Measurements from ENCODE around the gene TCIRG1. TPM values are rescaled to one million over a fixed set of nuclear protein-coding genes. Genes with fewer than 3 reads are reported as not detected.

The TCIRG1 gene
- total RNA-seq, 2 donors from 2014 or later = 141 to 146 TPM

GRCh38 chr11:67999201-67999629, 39.6 kb upstream of the TCIRG1 start:
- no peak overlapping the region for H3K27ac Mint-ChIP-seq
- DNase-seq = no peak
- peaks cover 33% of the 10 kb centered on the region for H3K4me1 Mint-ChIP-seq (ENCODE audit: low read depth)
- ATAC-seq (replicated peaks in 1 of 2) = no peak
- no peaks in the 10 kb centered on the region for H3K9me3 Mint-ChIP-seq
- no peaks in the 10 kb centered on the region for H3K36me3 Mint-ChIP-seq (ENCODE audit: insufficient read depth in 2 of 2)
- H3K27me3 Mint-ChIP-seq (ENCODE audit: low read depth) = no peaks in the 10 kb centered on the region
- H3K4me3 Mint-ChIP-seq = no peak overlapping the region

GRCh38 chr11:67999704-68000103, 39.1 kb upstream of the TCIRG1 start:
- Mint-ChIP-seq H3K36me3 (ENCODE audit: insufficient read depth in 2 of 2) (no peaks in the 10 kb centered on the region), H3K27ac (no peak overlapping the region), H3K27me3 (ENCODE audit: low read depth) (no peaks in the 10 kb centered on the region), H3K9me3 (no peaks in the 10 kb centered on the region), H3K4me3 (no peak overlapping the region), H3K4me1 (ENCODE audit: low read depth) (peaks cover 36% of the 10 kb centered on the region)
- no peak for ATAC-seq (replicated peaks in 1 of 2)
- DNase-seq = no peak

GRCh38 chr11:68002575-68002937, 36.3 kb upstream of the TCIRG1 start:
- H3K36me3 Mint-ChIP-seq (ENCODE audit: insufficient read depth in 2 of 2) = no peaks in the 10 kb centered on the region
- peaks cover 33% of the 10 kb centered on the region for H3K4me1 Mint-ChIP-seq (ENCODE audit: low read depth)
- no peaks in the 10 kb centered on the region for H3K27me3 Mint-ChIP-seq (ENCODE audit: low read depth)
- DNase-seq (no peak), ATAC-seq (replicated peaks in 1 of 2) (no peak)
- H3K9me3 Mint-ChIP-seq = no peaks in the 10 kb centered on the region
- H3K27ac Mint-ChIP-seq = no peak overlapping the region
- H3K4me3 Mint-ChIP-seq = peak overlapping the region; percentile 58 to 77

- ATAC-seq (replicated peaks in 1 of 2) = peak; percentile 61 to 64
- H3K36me3 Mint-ChIP-seq (ENCODE audit: insufficient read depth in 2 of 2) = no peaks in the 10 kb centered on the region
- no peak overlapping the region for H3K27ac Mint-ChIP-seq
- no peaks in the 10 kb centered on the region for H3K27me3 Mint-ChIP-seq (ENCODE audit: low read depth)
- DNase-seq = peak; percentile 56 to 61
- peaks cover 29% of the 10 kb centered on the region for H3K4me1 Mint-ChIP-seq (ENCODE audit: low read depth)
- no peaks in the 10 kb centered on the region for H3K9me3 Mint-ChIP-seq
- H3K4me3 Mint-ChIP-seq = peak overlapping the region; percentile 58 to 77
Measured at GRCh38 chr11:68002938-68003845, 35.6 kb upstream of the TCIRG1 start.

GRCh38 chr11:68003846-68004550, 34.8 kb upstream of the TCIRG1 start, which contains the start of gene UNC93B1:
UNC93B1 (minus strand) TSS chr11:68004097; CDS start chr11:68004043, 54 bp downstream.
- no peak within 1 kb of the TSS for H3K27ac Mint-ChIP-seq
- H3K4me3 Mint-ChIP-seq = peak within 1 kb of the TSS; percentile 87 to 90
- peaks cover 23% of the 10 kb centered on the region for H3K4me1 Mint-ChIP-seq (ENCODE audit: low read depth)
- ATAC-seq (replicated peaks in 1 of 2) (peak; percentile 98), DNase-seq (peak; percentile 89)
- H3K36me3 Mint-ChIP-seq (ENCODE audit: insufficient read depth in 2 of 2) = no peaks in the 10 kb centered on the region
- no peaks in the 10 kb centered on the region for H3K27me3 Mint-ChIP-seq (ENCODE audit: low read depth)
- no peaks in the 10 kb centered on the region for H3K9me3 Mint-ChIP-seq

- H3K4me1 Mint-ChIP-seq (ENCODE audit: low read depth) = peaks cover 23% of the 10 kb centered on the region
- no peak for DNase-seq
Measured at GRCh38 chr11:68004551-68005335, 34.1 kb upstream of the TCIRG1 start.

GRCh38 chr11:68006606-68007166, 32.1 kb upstream of the TCIRG1 start:
- Mint-ChIP-seq H3K9me3 (no peaks in the 10 kb centered on the region), H3K27me3 (ENCODE audit: low read depth) (no peaks in the 10 kb centered on the region), H3K36me3 (ENCODE audit: insufficient read depth in 2 of 2) (no peaks in the 10 kb centered on the region), H3K4me3 (no peak overlapping the region), H3K27ac (no peak overlapping the region), H3K4me1 (ENCODE audit: low read depth) (peaks cover 23% of the 10 kb centered on the region)
- DNase-seq (no peak), ATAC-seq (replicated peaks in 1 of 2) (no peak)

More at GRCh38 chr11:68004551-68005335, 34.1 kb upstream of the TCIRG1 start:
- peak overlapping the region; percentile 87 to 90 for H3K4me3 Mint-ChIP-seq
- H3K27me3 Mint-ChIP-seq (ENCODE audit: low read depth) = no peaks in the 10 kb centered on the region
- ATAC-seq (replicated peaks in 1 of 2) = no peak
- no peaks in the 10 kb centered on the region for H3K36me3 Mint-ChIP-seq (ENCODE audit: insufficient read depth in 2 of 2)
- H3K27ac Mint-ChIP-seq = no peak overlapping the region
- H3K9me3 Mint-ChIP-seq = no peaks in the 10 kb centered on the region

- ATAC-seq (replicated peaks in 1 of 2) (no peak), DNase-seq (no peak)
- Mint-ChIP-seq H3K9me3 (no peaks in the 10 kb centered on the region), H3K27ac (no peak overlapping the region), H3K27me3 (ENCODE audit: low read depth) (no peaks in the 10 kb centered on the region), H3K4me1 (ENCODE audit: low read depth) (peaks cover 15% of the 10 kb centered on the region), H3K36me3 (ENCODE audit: insufficient read depth in 2 of 2) (no peaks in the 10 kb centered on the region), H3K4me3 (no peak overlapping the region)
Measured at GRCh38 chr11:68007498-68008380, 31.1 kb upstream of the TCIRG1 start.

GRCh38 chr11:68008381-68009337, 30.2 kb upstream of the TCIRG1 start:
- Mint-ChIP-seq H3K4me3 (no peak overlapping the region), H3K9me3 (no peaks in the 10 kb centered on the region), H3K27me3 (ENCODE audit: low read depth) (no peaks in the 10 kb centered on the region), H3K4me1 (ENCODE audit: low read depth) (peaks cover 12% of the 10 kb centered on the region), H3K36me3 (ENCODE audit: insufficient read depth in 2 of 2) (no peaks in the 10 kb centered on the region), H3K27ac (no peak overlapping the region)
- ATAC-seq (replicated peaks in 1 of 2) (no peak), DNase-seq (no peak)

- Mint-ChIP-seq H3K4me1 (ENCODE audit: low read depth) (peaks cover 6% of the 10 kb centered on the region), H3K27ac (no peak overlapping the region), H3K36me3 (ENCODE audit: insufficient read depth in 2 of 2) (no peaks in the 10 kb centered on the region), H3K4me3 (no peak overlapping the region), H3K27me3 (ENCODE audit: low read depth) (no peaks in the 10 kb centered on the region), H3K9me3 (no peaks in the 10 kb centered on the region)
- DNase-seq (no peak), ATAC-seq (replicated peaks in 1 of 2) (no peak)
Measured at GRCh38 chr11:68009391-68010089, 29.3 kb upstream of the TCIRG1 start.
